Activated CD8-positive, alpha-beta memory T cell treated with anti-CD3 and anti-CD28 coated beads for 1 hour (primary cell): ENCODE measurements around the gene DNAJB13.
"Not testable (repeated sequence)": the region's sequence is repeated elsewhere in the genome, so short reads cannot be mapped to it uniquely, and the experiment has no call there.

Source experiments
- DNase-seq, 2 donors: peaks; one replicate each; pipeline ENCODE4 v3.0.0-alpha.2; 2020; ENCODE audit warnings: low read depth in 1 of 2; ENCODE audit errors: extremely low read depth in 1 of 2

Gene DNAJB13, protein sequence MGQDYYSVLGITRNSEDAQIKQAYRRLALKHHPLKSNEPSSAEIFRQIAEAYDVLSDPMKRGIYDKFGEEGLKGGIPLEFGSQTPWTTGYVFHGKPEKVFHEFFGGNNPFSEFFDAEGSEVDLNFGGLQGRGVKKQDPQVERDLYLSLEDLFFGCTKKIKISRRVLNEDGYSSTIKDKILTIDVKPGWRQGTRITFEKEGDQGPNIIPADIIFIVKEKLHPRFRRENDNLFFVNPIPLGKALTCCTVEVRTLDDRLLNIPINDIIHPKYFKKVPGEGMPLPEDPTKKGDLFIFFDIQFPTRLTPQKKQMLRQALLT

DNA sequence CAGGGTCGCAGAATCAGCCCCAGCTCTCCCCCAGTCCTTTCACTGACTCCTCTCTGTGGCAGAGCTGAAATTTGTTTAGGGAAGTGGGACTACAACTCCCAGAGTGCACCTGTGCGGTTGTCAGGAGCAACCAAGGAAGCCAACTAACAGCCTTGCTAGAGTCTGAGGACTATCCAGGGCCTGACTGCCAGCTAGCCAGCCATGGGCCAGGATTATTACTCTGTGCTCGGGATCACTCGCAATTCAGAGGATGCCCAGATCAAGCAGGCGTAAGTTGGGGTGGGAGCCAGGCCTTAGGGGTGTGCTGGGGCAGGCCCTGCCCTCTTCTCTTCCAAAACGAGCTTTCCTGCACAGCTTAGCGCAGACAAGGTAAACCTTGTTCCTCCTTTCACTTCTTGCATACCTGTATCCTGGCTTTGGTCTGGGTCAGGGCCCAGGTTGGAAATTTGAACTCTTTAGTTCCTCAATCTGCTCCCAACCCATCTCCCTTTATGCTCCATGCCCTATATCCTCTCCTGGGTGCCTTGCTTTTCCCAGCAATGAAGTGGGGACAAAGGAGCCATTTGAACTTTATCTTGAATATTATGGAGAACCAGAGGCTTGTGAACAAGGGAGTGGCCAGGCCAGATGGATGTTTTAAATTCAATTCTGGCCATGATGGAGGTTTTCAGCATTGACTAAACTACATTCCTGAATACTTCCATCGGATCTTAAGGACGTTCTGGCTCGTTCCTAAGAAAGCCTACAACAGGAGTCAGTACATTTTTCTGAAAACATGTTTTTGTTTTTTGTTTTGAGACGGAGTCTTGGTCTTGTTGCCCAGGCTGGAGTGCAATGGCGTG, at the start of gene DNAJB13:
Gene DNAJB13, plus strand, starts transcription at position 158 of the 842 bp plus-strand sequence. Its CDS starts 44 bp downstream, at position 202.
- DNase-seq = no peak

DNA sequence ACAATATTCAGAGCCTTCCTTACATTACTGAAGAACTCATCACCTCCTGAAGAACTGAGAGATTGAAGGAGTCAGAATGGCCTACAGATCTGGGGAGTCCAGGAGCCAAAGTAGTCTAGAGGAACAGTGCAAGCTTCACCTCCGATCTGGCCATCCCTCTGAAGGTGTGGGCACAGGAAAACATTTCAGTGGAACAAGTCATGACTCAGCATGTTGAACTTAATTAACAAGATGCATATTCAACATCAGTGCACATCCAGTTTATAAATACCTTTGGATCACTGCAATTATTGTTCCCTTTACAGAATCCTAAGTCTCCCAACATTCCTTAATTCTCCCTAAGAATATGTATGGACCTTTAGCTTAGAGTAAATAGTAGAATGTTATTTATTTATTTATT, 48.5 kb upstream of the DNAJB13 start:
- no peak for DNase-seq

DNA sequence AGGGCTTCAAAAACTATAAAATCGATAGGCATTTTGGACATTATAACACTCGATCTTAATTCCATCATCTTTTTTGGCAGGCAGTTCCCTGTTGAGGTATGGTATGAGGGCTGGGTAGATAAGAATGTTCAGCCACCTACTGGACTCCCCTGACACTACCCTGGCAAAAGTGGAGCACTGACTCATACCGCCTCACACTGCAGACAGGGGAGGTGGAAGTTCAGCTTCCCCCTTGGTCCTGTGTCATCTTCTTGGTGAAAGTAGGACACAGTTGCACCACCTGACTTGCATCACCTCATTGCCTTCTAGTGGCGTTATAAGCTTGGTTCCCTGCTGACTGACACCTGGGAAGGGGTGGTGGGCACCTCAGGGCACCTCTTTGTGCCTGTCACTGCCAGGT, 43.6 kb upstream of the DNAJB13 start:
- DNase-seq = no peak

DNA sequence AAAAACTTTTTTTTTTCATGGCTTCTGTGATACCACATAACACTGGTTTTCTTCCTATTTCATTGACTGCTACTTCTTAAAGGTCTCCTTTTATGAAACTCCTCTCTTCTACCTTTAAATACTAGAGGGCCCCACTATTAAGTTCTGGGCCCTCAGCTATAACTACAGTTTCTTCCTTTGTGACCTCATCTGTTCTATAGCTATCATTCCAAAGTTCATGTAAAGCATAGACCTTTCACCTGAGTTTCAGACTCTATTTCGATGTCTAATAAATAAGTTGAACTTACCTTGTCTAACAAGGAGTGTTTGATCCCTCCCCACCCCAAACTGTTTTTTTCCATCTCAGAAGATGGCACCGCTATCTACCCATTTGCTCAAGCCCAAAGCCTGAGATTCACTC, 38.8 kb upstream of the DNAJB13 start:
- no peak for DNase-seq

DNA sequence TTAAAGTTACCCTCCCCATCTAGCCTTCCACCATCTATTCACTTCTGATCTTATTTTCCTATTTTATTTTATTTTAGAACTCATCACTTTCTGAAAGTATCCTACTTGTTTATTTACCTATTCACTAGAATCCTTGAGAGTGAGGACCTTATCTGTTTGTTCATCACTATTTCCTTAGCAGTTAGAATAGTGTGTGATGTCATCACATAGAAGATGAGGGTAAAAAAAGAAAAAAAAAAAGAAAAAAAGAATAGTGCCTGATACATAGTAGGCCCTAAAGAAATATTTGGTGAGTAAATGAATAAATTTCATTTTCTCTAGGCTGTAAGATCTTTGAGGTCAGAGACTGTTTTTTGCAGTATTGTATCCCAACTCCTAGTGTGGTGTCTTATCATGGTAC, 37.4 kb upstream of the DNAJB13 start:
- no peak for DNase-seq

DNA sequence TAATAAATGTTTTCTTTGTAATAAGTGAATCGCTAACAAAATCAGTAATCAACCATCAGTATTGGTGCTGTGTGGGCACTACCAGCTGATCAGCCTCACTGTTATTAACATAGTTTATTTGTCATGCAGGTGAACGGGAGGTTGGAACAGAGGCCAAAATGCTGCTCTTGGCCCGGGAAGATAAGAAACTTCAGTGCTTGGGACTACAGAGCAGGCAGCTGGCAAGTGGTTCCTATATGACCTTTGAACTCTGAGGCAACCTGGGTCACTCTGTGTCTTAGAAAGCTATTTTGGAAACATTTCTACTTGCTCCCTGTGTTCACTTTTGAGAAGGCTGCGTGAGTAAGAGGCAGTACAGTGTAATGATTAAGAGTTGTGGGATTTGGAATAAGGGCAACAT, 36.5 kb upstream of the DNAJB13 start:
- no peak for DNase-seq

DNA sequence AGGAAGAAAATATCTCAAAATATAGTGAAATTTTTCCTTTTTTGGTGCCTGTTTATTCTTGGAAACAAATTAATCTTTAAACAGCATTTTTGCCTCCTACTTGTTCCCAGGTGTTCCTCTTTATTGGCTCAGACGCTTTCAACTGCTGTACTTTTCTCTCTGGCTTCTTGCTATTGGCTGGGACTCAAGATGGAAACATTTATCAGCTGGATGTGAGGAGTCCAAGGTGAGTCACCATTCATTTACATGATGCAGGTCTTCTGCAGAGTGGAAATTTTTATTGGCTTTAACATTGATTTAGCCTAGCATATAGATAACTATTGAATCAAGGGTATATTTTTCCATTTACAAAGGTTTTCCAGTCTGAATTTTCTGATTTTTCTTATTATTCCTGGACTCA, 34.4 kb upstream of the DNAJB13 start:
- no peak for DNase-seq

DNA sequence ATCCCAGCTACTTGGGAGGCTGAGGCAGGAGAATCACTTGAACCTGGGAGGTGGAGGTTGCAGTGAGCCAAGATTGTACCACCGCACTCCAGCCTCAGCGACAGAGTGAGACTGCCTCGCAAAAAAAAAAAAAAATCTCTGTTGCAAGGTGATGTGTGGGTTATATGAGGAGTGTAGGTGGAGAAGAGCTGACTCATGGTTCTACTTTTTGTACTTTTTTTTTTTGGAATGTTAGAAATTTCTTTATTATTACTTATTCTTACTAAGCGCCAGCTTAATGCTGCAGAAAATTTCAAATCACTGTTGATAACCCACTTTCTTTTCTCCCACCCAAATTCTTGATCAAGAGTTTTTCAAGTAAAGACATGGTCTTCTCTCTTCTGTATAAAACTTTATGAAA, 29.6 kb upstream of the DNAJB13 start:
- no peak for DNase-seq

DNA sequence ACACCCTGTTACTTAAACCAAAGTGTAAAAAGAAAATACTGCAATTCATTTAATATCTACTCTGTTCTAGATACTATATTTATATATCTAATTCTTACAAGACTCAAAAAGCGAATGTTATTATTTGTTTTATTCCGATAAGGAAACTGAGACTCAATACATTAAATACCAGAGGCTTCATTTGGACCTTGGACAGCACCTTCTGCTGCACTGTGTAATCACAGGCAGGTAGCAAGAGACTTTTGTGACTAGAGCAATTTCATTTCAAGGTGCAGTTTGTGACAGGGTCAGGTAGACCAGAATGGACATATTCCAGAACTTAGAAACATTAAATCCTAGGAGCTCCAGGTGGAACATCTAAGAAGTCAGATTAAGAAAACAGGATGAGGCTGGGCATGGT, 21.4 kb upstream of the DNAJB13 start:
- no peak for DNase-seq

DNA sequence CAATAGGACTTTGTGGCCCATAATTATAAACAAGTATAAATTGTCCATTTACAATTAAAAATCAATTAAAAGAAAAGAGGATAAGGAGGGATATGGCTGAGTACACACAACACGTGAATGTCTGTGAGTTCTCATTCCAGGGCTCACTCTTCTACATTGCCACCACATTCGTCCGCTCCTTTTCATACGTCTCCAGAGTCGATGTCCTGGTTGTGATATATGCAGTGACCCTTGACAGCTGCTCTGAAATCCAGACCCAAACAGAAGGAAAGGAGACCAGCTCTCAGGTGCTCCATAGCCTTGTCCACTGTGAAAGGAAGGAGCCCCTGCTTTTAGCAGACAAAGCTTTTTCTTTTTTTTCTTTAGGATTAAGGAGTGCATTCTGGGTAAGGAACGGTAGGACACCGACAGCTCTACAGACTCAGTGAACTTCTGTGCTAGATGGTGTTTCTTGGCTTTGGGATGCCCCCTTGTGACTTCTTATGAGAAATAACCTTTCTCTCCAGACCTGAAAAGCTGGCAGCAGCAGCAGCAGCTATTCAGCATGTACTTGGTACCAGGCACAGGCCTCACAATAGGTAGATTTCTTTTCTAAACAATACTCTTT, 19.7 kb upstream of the DNAJB13 start:
- DNase-seq = no peak

DNA sequence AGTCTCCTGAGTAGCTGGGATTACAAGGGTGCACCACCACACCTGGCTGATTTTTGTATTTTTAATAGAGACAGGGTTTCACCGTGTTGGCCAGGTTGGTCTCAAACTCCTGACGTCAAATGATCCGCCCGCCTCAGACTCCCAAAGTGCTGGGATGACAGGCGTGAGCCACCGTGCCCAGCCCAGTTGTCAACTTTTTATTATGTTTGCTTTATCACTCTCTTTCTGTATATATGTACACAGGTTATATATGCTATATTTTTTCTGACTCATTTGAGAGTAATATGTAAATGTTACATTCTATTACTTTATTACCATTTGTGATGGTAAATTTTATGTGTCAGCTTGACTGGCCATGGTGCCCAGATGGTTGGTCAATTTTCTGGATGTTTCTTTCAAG, 18.9 kb upstream of the DNAJB13 start:
- DNase-seq = no peak

DNA sequence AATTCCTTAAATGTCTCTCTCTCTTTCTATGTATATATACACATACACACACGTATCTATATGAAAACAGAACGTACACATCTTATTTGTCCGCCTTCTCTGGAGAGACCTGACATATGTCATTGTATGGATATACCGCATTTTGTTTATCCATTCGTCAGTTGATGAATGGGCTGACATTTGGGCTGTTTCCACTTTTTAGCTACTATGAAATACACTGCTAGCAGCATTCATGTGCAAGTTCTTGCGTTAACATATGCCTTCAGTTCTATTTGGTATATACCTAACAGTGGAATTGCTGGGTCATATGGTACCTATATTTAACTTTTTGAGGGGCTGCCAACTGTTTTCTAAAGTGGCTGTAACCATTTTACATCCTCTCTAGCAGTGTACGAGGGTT, 18.0 kb upstream of the DNAJB13 start:
- no peak for DNase-seq

DNA sequence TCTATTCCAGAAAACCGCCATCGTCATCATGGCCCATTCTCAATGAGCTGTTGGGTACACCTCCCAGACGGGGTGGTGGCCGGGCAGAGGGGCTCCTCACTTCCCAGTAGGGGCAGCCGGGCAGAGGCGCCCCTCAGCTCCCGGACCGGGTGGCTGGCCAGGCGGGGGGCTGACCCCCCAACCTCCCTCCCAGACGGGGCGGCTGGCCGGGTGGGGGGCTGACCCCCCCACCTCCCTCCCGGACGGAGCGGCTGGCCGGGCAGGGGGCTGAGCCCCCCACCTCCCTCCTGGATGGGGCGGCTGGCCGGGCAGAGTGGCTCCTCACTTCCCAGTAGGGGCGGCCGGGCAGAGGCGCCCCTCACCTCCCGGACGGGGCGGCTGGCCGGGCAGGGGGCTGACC, 14.8 kb upstream of the DNAJB13 start:
- not testable (repeated sequence) for DNase-seq

DNA sequence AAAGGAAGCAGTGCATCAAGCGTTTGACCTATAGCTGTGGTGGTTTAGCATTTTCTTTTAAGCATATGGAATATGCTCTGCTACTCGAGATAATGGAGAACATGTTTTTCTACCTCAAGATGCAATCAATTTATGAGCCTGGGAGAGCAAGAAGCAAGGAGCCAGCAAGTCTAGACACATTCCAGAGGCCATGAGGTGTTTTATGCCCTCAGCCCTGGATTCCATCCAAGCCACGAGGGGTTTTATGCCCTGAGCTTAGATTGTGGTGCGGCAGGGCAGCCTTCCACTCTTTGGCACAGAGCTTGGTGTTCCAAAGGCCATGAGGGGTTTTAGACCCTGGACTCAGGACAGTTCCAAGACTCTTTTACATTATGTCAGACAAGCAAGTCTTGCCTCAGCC, 11.7 kb upstream of the DNAJB13 start:
- no peak for DNase-seq

DNA sequence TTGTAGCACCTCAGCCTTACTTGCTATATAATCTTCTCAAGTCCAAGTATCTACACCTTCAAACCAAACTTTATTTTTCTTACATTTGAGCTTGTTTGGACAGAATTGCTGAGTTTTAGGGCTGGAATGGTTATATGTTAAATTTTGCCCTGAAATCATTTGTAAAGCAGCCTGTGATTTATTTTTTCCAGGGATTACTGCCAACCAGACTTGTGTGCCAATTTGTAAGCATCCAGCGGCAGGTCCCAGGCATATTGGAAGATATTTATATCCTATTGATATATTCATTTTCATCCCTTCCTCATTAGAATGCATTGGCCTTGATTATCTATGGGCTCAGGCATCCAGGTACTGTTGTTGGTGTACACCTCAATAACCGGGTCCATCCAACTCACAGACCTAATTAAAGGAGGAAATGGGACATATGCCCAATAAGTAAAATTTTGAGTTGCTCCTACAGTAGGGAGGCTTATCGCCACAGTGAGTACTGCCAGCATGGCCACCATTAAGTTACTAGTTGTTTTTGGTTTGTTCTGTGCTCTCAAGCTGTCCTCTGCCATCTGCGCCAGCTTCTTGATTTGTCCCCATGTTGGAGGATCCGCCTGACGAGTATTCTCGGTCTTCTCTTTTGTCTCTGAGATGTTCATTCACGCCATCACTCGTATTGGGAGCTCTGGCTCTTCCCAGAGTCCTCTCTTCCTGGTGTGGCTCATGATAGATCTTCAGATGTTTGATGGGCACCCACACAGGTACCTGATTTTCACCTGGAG, 9.8 kb upstream of the DNAJB13 start:
- no peak for DNase-seq

DNA sequence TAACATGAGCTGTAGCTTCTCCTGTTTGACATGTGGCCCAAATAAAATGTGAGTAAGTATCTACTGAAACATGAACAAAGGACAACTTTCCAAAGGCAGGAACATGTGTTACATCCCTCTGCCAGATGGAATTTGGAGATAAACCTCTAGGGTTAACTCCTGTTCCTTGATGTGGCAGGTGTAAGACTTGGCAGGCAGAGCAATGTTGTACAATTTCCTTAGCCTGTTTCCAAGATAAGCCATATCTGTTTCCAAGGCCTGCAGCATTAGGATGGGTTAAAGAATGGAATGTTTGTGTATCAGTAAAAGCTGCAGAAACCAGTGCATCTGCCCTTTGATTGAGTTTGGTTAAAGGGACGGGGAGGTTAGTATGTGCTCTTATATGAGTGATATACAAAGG, 8.8 kb upstream of the DNAJB13 start:
- DNase-seq = no peak

DNA sequence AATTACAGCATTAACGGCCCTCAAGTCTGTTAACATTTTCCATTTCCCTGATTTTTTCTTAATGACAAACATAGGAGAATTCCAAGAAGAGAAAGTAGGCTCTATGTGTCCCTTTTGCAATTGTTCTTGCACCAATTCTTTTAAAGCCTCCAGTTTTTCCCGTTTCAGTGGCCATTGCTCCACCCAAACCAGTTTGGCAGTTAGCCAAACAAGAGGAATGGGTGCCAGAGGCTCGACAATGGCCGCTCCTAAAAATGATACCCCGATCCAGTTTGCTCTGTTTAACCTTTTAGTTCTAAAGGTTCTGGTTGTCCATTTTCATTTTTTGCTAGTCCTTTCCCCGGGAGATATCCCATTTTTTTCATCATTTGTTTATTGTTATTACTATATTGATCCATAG, 6.7 kb upstream of the DNAJB13 start:
- no peak for DNase-seq

DNA sequence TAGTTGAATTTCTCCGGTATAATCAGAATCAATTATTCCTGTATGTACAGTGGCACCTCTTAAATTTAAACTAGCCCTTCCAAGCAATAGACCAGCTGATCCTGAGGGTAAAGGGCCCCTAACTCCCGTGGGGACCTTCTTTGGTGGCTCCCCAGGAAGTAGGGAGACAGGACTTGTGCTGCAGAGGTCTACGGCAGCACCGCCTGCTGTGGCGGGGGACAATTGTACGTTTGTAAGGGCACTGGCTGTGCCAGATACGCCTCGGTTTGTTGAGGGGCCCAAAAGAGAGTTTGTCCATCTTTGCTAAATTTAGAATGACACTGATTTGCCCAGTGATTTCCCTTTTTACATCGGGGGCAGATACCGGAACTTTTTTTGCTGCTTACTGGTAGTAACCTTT, 5.9 kb upstream of the DNAJB13 start:
- no peak for DNase-seq

DNA sequence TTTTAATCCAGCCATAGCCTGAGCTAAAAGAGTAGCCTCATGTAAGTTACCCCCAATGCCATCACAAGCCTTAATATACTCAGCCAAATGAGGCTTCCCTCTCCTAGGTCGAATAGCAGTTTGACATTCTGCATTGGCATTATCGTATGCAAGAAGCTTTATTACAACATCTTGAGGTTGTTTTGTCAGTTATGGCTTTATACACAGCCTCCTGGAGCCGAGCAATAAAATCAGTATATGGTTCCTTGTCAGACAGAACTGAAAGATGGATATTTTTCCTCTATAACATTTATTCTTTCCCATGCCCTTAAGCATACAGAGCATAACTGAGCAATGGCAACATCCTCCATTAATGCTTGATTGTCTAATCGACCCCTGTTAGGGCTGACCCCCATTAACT, 5.4 kb upstream of the DNAJB13 start:
- no peak for DNase-seq

DNA sequence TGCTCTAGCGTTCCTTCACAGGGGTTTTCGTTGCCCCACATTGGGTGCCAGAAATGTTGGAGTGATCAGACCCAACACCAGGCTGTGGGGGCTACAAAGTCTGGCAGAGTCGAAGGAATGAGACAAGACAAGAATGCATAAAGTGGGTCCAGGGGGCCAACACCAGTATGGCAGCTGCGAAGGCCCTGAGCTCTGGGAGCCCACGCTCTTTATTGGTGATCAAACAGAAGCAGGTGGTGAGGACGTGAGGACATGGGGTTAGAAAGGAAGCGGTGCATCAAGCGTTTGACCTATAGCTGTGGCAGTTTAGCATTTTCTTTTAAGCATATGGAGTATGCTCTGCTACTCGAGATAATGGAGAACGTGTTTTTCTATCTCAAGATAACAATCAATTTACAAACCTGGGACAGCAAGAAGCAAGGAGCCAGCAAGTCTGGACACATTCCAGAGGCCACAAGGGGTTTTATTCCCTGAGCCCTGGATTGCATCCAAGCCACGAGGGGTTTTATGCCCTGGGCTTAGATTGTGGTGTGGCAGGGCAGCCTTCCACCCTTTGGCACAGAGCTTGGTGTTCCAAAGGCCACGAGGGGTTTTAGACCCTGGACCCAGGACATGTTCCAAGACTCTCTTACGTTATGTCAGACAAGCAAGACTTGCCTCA, 3.9 kb upstream of the DNAJB13 start:
- DNase-seq = no peak

DNA sequence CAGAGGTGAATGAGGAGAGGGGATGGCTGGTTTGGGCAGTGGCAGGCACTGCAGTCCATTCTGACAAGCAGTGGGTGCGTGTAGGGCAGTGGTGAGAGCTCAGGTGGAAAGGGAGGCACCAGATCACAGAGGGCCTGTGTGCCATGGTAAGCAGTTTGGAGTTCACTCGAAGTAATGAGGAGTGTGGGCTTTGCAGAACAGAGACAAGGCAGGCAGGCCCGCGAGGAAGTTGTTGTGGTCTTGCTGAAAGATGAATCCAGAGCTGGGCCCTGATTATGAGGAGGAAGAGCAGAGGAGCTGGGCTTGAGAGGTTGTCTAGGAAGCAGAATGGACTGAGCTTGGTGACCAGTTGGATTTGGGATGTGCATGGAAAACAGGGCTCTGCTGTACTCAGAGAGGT, 1.6 kb upstream of the DNAJB13 start:
- no peak for DNase-seq
